ENCODE measurements around the gene OPRD1. TPM values are rescaled to one million over a fixed set of nuclear protein-coding genes. Genes with fewer than 3 reads are reported as not detected.

OPRD1 gene
- polyA plus RNA-seq, 1 of the 3 experiments (the other 2 are of a cell fraction): 0.07 TPM

DNA sequence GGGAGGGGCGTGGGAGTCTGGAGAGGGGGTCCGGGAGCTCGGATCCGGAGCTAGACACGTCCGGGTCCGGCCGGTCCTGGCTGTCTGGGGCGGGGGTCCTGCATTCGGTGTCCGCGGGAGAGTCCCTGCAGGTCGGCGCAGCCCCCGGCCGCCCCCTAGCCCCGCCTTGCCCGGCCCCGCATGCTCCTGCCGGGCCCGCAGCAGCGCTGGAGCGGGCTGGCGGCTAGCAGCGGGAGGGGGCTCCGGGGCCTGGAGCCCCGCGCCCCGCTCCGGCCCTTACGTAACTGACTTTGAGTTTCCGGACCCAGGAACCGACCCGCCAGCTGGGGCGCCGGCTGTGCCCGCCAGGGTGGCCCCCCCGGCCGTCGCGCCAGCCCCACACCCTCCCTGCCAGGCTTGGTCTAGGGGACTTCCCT lies 75.5 kb downstream of the OPRD1 start:
- Histone ChIP-seq H3K4me3 (ENCODE audit: low read depth in 2 of 2, low read length in 1 of 2) (peak overlapping the region; percentile 77 to 85), H3K27ac (ENCODE audit: low read depth in 2 of 2, low read length in 1 of 2) (peak overlapping the region in 1 of 2 experiments; percentile 17; a peak in 1 of 4 replicates), H3K9ac (peak overlapping the region; percentile 69), H3K36me3 (replicated peaks in 1 of 2; ENCODE audit: control insufficient read depth in 1 of 2, insufficient read depth in 2 of 2, low read length in 1 of 2) (no peaks in the 10 kb centered on the region), H3F3A (replicated peaks; ENCODE audit: insufficient read depth) (peaks cover 10% of the 10 kb centered on the region), H2AFZ (ENCODE audit: low read depth) (peak overlapping the region; percentile 99), H3K9me3 (no peaks in the 10 kb centered on the region), H3K4me1 (ENCODE audit: control insufficient read depth in 1 of 2, insufficient read depth in 2 of 2, low read depth in 1 of 2, low read length in 1 of 2) (peaks cover 18 to 34% of the 10 kb centered on the region in 2 experiments; a peak in 2 of 4 replicates), H3K27me3 (ENCODE audit: insufficient read depth) (no peaks in the 10 kb centered on the region), H3K9me2 (no peaks in the 10 kb centered on the region), H4K20me1 (ENCODE audit: insufficient read depth) (no peaks in the 10 kb centered on the region), H3K4me2 (peak overlapping the region; percentile 100), H3K79me2 (ENCODE audit: insufficient read depth) (no peaks in the 10 kb centered on the region)
- DNase-seq: peak; percentile 79
- CTCF ChIA-PET: interaction anchor here (0.7 to 18.9 kb wide), 6 partner anchors 11 to 315 kb away, joined by 3 to 737 read pairs (median 3); no protein-coding TSS in a partner anchor
- POLR2A ChIA-PET: no interaction called here
- TF ChIP-seq, protein P1, sequence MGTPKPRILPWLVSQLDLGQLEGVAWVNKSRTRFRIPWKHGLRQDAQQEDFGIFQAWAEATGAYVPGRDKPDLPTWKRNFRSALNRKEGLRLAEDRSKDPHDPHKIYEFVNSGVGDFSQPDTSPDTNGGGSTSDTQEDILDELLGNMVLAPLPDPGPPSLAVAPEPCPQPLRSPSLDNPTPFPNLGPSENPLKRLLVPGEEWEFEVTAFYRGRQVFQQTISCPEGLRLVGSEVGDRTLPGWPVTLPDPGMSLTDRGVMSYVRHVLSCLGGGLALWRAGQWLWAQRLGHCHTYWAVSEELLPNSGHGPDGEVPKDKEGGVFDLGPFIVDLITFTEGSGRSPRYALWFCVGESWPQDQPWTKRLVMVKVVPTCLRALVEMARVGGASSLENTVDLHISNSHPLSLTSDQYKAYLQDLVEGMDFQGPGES (IDR thresholded peaks at IDR 0.05; ENCODE audit: low read depth, low read length): no peak
- no peak for TF ChIP-seq POLR2AphosphoS5 (IDR thresholded peaks at IDR 0.05; ENCODE audit: low read depth, low read length)
- TF ChIP-seq SIN3A (IDR thresholded peaks at IDR 0.05; ENCODE audit: borderline replicate concordance, low read depth, low read length): no peak
- TF ChIP-seq FOXM1 (IDR thresholded peaks at IDR 0.05; ENCODE audit: low read depth): no peak
- no CpG with 5 or more reads among the region's 41 CpGs for WGBS (ENCODE audit: low lambda C conversion rate)

DNA sequence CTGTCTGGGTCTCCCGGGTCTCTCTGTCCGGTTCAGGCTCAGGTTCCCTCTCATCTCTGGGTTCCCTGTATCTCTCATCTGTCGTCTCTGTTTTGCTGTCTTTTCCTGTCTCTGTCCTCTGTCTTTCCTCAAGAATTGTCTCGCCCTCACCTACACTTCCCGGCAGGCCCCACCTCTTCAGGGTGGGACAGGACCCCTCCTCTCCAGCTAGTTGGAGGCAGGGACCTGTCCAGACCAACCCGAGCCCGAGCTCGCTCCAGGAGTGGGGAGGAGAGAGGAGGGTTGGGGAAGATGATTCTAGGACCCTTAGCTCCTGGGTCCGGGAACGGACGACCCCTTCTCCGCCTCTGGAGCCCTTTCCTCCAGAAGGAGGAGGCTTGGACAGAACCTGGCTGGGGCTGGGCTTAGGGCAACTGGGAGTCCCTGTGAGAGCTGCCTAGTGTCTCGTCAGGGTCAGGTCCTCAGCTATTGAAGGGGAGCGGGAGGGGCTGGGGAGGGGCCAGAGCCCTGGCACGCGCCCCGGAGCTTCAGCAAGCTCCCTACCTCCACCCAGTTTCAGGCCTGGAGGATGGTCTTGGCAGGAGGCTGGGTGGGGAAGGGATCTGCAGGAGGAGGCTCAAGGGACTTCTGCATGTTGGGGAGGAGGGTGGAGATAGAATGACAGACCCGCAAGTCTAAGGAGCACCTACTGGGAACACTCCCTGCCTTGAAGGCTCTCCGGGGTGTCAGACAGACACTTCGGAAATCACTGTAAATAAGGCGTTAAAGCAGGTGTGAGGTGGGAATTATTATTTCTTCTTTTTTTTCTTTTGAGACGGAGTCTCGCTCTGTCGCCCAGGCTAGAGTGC lies 76.1 kb downstream of the OPRD1 start:
- no peaks in the 10 kb centered on the region for H3K9me2 ChIP-seq
- H3K9me3 ChIP-seq: no peaks in the 10 kb centered on the region
- ChIA-PET CTCF (interaction anchor here (0.7 to 18.9 kb wide), 7 partner anchors 11 to 314 kb away, joined by 3 to 737 read pairs (median 3); no protein-coding TSS in a partner anchor), POLR2A (no interaction called here)
- H3K4me2 ChIP-seq: peak overlapping the region; percentile 100
- H3K4me1 ChIP-seq (ENCODE audit: control insufficient read depth in 1 of 2, insufficient read depth in 2 of 2, low read depth in 1 of 2, low read length in 1 of 2): peaks cover 18 to 34% of the 10 kb centered on the region in 2 experiments; a peak in 2 of 4 replicates
- H3F3A ChIP-seq (replicated peaks; ENCODE audit: insufficient read depth): peaks cover 10% of the 10 kb centered on the region
- H3K27me3 ChIP-seq (ENCODE audit: insufficient read depth): no peaks in the 10 kb centered on the region
- H3K27ac ChIP-seq (ENCODE audit: low read depth in 2 of 2, low read length in 1 of 2): no peak overlapping the region
- no peak for DNase-seq
- H3K79me2 ChIP-seq (ENCODE audit: insufficient read depth): no peaks in the 10 kb centered on the region
- peak overlapping the region; percentile 69 for H3K9ac ChIP-seq
- H2AFZ ChIP-seq (ENCODE audit: low read depth): peak overlapping the region; percentile 99
- no peaks in the 10 kb centered on the region for H3K36me3 ChIP-seq (replicated peaks in 1 of 2; ENCODE audit: control insufficient read depth in 1 of 2, insufficient read depth in 2 of 2, low read length in 1 of 2)
- no peaks in the 10 kb centered on the region for H4K20me1 ChIP-seq (ENCODE audit: insufficient read depth)
- 70% methylated on average over 23 of the region's 24 CpGs for WGBS (ENCODE audit: low lambda C conversion rate)
- TF ChIP-seq RAD21 (IDR thresholded peaks at IDR 0.05; ENCODE audit: low read length): no peak
- TF ChIP-seq, protein P1 (IDR thresholded peaks at IDR 0.05; ENCODE audit: low read depth, low read length): no peak
- TF ChIP-seq, protein P2, sequence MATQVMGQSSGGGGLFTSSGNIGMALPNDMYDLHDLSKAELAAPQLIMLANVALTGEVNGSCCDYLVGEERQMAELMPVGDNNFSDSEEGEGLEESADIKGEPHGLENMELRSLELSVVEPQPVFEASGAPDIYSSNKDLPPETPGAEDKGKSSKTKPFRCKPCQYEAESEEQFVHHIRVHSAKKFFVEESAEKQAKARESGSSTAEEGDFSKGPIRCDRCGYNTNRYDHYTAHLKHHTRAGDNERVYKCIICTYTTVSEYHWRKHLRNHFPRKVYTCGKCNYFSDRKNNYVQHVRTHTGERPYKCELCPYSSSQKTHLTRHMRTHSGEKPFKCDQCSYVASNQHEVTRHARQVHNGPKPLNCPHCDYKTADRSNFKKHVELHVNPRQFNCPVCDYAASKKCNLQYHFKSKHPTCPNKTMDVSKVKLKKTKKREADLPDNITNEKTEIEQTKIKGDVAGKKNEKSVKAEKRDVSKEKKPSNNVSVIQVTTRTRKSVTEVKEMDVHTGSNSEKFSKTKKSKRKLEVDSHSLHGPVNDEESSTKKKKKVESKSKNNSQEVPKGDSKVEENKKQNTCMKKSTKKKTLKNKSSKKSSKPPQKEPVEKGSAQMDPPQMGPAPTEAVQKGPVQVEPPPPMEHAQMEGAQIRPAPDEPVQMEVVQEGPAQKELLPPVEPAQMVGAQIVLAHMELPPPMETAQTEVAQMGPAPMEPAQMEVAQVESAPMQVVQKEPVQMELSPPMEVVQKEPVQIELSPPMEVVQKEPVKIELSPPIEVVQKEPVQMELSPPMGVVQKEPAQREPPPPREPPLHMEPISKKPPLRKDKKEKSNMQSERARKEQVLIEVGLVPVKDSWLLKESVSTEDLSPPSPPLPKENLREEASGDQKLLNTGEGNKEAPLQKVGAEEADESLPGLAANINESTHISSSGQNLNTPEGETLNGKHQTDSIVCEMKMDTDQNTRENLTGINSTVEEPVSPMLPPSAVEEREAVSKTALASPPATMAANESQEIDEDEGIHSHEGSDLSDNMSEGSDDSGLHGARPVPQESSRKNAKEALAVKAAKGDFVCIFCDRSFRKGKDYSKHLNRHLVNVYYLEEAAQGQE (IDR thresholded peaks at IDR 0.05; ENCODE audit: low read depth, low read length): no peak
- peak overlapping the region; percentile 77 to 85 for H3K4me3 ChIP-seq (ENCODE audit: low read depth in 2 of 2, low read length in 1 of 2)
